GM21447 (cell line): ENCODE results near the gene TTC7B.
A peak's percentile ranks its signal among the peaks of the same experiment; 100 is the strongest.

Experiments
- ATAC-seq: cut with Tn5 transposase; IDR thresholded peaks from one replicate; pipeline ENCODE4 v1.9.1; 2021; ENCODE audit not compliant: unreplicated experiment

Gene TTC7B

GRCh38 chr14:90777830-90778485 is 38.3 kb downstream of the TTC7B start:
- no peak for ATAC-seq

DNA sequence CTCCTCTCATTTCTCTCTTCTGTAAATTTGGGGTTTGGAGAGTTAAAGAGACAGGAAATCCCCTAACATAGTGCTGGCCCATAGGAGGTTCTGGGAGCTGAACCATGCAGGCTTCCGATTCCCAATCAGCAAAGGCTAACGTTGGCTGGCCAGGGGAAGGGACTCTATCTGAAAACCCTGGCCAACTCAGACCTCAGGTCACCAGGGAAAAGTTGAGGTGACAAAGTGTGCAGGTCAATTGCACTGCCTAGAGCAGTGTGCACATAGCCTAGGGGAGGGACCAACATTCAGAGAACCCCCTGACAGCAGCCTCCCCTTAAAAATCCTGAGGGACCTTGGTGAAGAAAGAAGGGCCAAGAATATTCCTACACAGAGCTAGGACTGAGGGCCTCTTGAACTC is 38.9 kb downstream of the TTC7B start:
- ATAC-seq: no peak

DNA sequence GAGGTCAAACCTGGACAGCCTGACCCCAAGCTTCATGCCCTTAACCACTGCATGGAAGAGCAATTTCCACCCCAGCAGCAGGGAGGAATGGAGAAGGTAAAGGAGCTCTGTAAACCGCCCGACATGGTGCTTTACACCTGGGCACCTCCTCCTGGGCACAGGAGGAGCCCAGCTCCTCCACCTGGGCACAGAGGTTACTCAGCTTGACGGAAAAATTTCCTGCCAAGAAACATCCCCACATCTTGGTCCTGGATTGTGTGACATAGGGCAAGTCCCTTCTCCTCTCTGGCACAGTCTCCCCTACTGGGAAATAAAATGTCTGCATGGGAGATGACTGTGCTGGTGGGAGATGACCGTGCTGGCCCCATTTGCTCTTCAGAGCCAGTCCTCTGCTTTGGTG is 40.8 kb downstream of the TTC7B start:
- no peak for ATAC-seq

GRCh38 chr14:90774316-90774715 is 41.9 kb downstream of the TTC7B start:
- no peak for ATAC-seq

- no peak for ATAC-seq
Measured at GRCh38 chr14:90773705-90774104, 42.5 kb downstream of the TTC7B start.

DNA sequence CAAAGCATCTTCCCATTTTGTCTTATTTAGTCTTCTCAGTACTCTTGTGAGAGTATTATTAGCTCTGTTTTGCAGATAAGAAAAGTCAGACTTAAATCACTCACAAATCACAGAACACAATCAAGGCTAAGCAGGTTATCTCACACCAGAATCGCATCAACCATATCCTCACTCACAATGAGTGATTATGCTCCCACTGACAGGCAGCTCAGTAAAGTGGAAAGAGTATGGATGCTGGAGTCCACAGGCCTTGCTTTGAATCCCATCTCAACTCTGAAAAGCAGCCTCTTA is 43.1 kb downstream of the TTC7B start:
- no peak for ATAC-seq

DNA sequence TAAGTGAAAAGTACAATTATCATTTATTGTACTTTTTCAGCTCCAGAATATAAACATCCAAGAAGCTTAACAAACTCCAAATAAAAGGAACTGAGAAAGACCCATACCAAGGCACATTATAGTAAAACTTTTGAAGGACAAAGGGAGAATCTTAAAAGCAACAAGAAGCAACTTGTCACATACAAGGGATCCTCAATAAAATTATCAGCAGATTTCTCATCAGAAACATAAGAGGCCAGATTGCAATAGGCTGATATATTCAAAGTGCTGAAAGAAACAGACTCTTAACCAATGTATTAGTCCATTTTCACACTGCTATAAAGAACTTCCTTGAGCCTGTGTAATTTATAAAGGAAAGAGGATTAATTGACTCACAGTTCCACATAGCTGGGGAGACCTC is 48.3 kb downstream of the TTC7B start:
- no peak for ATAC-seq

DNA sequence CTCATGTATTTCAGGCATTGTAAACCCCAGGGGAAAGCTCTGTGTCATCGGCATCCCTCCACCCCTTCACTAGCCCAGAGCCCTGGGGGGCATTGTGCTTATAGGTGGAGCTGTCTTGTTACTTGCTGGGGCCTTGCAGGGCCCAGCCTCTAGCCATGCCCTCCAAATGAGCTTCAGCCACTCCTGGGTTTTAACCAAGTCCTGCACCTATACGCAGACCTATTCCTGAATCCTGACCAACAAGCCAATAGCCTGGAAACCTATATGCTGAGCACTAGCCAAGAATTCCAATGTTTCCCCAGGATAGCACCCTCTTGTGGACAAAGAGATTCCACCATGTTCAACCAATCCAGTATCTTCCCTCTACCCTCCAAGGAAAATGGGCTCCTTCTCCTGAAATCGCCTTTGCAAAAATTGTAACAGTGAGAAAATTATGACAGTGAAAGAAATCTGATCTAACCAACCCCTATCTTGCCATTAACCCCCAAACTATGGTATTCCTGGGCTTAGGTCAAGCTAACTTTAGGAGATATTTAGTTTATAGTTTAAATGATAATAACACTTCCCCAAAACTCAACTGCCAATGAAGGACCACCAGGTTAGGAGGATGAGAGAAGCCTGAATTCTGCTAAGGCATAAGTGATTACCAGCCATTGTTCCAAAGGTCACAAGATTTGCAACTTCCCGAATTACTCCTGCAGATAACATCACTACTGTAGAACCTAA is 55.5 kb downstream of the TTC7B start:
- ATAC-seq: no peak

DNA sequence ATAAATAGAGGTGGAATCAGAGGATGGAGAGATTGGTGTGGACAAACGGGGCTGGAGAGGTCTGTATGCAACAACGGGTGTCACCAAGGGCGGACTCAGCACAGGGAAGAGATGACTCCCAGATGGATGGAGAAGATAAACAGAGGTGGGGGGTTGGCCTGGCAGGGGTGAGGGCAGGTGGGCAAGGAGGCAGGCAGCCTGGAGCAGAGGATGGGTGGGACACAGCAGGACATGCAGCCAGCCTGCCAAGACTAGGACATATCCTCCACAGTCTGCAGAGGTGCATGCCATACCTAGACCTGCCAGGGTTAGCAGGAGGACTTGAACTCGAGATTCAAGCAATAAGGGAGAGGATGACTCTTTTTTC is 56.2 kb downstream of the TTC7B start:
- no peak for ATAC-seq

GRCh38 chr14:90759370-90760077 is 56.7 kb downstream of the TTC7B start:
- ATAC-seq: no peak

GRCh38 chr14:90758959-90759358 is 57.3 kb downstream of the TTC7B start:
- ATAC-seq: no peak

GRCh38 chr14:90758028-90758889 is 58.0 kb downstream of the TTC7B start:
- ATAC-seq: peak; percentile 83

- ATAC-seq: no peak
Measured at GRCh38 chr14:90757452-90757851, 58.8 kb downstream of the TTC7B start.

GRCh38 chr14:90756755-90757345 is 59.4 kb downstream of the TTC7B start:
- no peak for ATAC-seq

DNA sequence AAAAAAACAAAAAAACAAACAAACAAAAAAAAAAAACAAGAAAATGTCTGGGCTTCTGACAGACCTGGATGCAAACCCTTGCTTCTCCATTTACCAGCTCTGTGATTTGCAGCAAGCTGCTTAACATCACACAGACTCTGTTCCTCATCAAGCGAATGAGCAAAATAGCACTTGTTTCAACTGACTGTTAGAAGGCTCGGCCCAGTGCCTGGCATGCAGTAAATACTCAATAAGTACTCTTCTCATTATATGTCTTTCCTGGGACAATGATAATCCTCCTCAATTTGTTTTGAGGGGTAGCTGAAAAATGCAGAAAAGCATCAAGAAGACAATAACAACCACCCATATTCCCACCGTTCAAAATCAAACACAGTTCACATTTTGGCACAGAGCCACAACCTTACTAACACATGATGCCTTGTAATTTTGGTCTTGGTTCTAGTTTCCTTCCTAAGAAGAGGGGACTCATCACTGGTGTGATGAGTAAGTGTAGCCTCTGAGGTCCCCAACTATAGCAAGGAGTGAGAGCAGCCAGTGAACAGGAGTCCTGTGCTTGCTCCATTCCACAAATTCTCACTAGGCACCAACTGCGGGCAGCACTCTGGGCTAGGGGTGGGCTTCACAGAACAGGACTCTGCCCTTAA is 60.4 kb downstream of the TTC7B start:
- no peak for ATAC-seq

DNA sequence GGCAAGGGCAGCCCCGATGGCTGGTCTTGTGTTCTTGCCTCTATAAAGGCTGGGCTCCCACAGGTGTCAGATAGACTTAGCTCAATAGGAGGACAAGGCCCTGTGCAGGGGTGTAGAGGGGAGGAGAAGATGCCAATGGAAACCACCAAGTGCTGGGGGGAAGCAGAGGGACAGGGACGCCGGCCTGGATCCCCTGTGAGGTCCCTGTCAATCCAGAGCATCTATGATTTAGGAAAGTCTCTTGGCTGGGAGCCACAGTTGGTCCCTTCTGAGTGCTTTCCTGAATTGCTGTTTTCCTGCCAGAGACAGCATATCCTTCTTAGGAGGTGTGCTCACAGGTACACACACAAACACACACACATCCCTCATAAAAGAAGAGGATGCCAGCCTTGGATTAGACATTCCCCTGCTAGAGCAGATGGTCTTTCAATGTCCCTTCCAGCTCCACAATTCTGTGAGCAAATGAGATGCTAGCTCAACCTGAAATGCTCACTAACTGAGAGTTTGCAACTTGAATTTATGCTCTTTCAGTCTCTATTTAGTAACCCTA is 62.7 kb downstream of the TTC7B start:
- ATAC-seq: no peak

GRCh38 chr14:90750701-90751100 is 65.5 kb downstream of the TTC7B start:
- ATAC-seq: no peak

GRCh38 chr14:90750191-90750590 is 66.0 kb downstream of the TTC7B start:
- no peak for ATAC-seq

DNA sequence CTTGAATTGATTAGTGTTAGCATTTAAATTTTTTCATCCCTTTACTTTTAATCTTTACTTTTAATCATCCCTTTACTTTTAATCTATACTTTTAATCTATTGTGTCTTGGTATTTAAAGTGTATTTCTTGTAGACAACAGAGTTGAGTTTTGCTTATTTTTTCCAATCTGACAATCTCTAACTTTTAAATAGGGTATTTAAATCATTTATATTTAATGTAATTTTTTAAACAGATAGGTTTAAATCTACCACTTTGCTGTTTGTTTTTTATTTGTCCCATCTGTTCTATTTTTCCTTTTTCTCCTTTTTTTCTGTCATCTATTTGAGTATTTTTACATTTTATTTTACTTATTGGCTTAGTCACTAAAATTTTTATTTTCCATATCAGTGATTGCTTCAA is 68.3 kb downstream of the TTC7B start:
- no peak for ATAC-seq

GRCh38 chr14:90743826-90744225 is 72.4 kb downstream of the TTC7B start:
- no peak for ATAC-seq
